ENCODE data around the gene EHHADH. TPM values are rescaled to one million over a fixed set of nuclear protein-coding genes. Genes with fewer than 3 reads are reported as not detected.

Gene EHHADH
- total and polyA plus RNA-seq, 9 of the 15 experiments (the other 6 are each of a cell fraction or from before 2014, with no cell fraction given): 3.6 to 6.4 (median 5.4) TPM

DNA sequence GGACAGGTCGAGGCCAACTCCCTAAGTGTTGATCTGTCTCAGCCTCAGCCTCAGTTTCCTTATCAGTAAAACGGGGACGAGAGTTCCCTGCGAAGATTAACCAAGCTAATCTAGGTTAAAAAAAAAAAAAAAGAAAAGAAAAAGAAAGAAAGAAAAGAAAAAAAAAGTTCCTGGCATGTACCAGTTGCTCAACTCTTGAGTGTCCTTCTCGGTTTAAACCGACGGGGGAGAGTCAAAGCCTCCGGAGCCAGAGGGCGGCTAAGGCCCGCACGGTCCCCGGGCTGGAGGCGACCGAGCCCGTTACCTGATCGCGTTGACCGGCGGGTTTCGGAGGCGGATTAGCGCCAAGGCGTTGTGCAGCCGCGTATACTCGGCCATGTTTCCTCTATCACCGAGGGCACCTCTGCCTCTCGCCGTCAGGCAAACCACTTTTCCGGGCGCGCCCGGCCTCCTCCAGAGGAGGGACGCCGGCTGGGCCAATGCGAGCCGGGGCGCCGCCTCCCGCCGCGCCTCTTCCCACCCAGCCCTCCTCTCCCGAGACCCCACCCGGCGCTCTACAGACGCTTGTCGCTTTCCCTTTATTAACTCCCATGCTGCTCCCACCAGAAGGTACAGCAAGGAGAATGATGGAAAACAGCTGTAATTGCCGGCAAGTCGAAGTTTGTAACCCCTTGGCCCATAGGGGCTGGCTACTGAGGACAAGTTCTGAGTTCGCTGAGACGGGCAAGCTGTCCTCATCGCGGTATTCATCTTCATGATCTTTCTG is at the start of gene EHHADH (continued):
- TF ChIP-seq ARID2 (IDR thresholded peaks at IDR 0.05): no peak
- TF ChIP-seq ZBTB7A (IDR thresholded peaks at IDR 0.05; ENCODE audit: borderline replicate concordance, control insufficient read depth, low read depth, low read length): peak; percentile 75; the same call in 1 of the 2 replicates
- no peak for TF ChIP-seq ZKSCAN1 (IDR thresholded peaks at IDR 0.05; ENCODE audit: low read depth, low read length)
- peak; percentile 25; the same call in 1 of the 2 replicates for TF ChIP-seq ATF7 (IDR thresholded peaks at IDR 0.05)
- TF ChIP-seq FIP1L1 (IDR thresholded peaks at IDR 0.05; ENCODE audit: low read depth, low read length, poor library complexity, severe bottlenecking): no peak
- no peak for TF ChIP-seq DACH1 (IDR thresholded peaks at IDR 0.05; ENCODE audit: partially characterized antibody)
- TF ChIP-seq RBBP5 (IDR thresholded peaks at IDR 0.05; ENCODE audit: borderline replicate concordance, insufficient read depth, low read length, poor library complexity, severe bottlenecking): peak; percentile 71
- no peak for TF ChIP-seq JUNB (CRISPR knock-in tag; conservative IDR thresholded peaks at IDR 0.05)
- no peak for TF ChIP-seq HCFC1 (IDR thresholded peaks at IDR 0.05; ENCODE audit: low read depth, low read length)
- TF ChIP-seq, protein P1, sequence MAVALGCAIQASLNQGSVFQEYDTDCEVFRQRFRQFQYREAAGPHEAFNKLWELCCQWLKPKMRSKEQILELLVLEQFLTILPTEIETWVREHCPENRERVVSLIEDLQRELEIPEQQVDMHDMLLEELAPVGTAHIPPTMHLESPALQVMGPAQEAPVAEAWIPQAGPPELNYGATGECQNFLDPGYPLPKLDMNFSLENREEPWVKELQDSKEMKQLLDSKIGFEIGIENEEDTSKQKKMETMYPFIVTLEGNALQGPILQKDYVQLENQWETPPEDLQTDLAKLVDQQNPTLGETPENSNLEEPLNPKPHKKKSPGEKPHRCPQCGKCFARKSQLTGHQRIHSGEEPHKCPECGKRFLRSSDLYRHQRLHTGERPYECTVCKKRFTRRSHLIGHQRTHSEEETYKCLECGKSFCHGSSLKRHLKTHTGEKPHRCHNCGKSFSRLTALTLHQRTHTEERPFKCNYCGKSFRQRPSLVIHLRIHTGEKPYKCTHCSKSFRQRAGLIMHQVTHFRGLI (CRISPR knock-in tag; IDR thresholded peaks at IDR 0.05): no peak
- no peak for TF ChIP-seq SP2 (IDR thresholded peaks at IDR 0.05; ENCODE audit: extremely low read depth, low read depth, low read length, poor library complexity, severe bottlenecking)
- peak; percentile 76 for TF ChIP-seq CXXC5 (CRISPR knock-in tag; IDR thresholded peaks at IDR 0.05)
- TF ChIP-seq TCF7 (IDR thresholded peaks at IDR 0.05; ENCODE audit: borderline replicate concordance): no peak
- TF ChIP-seq, protein P2, sequence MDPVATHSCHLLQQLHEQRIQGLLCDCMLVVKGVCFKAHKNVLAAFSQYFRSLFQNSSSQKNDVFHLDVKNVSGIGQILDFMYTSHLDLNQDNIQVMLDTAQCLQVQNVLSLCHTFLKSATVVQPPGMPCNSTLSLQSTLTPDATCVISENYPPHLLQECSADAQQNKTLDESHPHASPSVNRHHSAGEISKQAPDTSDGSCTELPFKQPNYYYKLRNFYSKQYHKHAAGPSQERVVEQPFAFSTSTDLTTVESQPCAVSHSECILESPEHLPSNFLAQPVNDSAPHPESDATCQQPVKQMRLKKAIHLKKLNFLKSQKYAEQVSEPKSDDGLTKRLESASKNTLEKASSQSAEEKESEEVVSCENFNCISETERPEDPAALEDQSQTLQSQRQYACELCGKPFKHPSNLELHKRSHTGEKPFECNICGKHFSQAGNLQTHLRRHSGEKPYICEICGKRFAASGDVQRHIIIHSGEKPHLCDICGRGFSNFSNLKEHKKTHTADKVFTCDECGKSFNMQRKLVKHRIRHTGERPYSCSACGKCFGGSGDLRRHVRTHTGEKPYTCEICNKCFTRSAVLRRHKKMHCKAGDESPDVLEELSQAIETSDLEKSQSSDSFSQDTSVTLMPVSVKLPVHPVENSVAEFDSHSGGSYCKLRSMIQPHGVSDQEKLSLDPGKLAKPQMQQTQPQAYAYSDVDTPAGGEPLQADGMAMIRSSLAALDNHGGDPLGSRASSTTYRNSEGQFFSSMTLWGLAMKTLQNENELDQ (CRISPR knock-in tag; IDR thresholded peaks at IDR 0.05; ENCODE audit: borderline replicate concordance): no peak
- TF ChIP-seq SMARCC2 (IDR thresholded peaks at IDR 0.05; ENCODE audit: low read depth): 0 out of 2 replicates have a peak, but pooled peaks have one; percentile 27
- no peak for TF ChIP-seq RBM17 (IDR thresholded peaks at IDR 0.05; ENCODE audit: borderline replicate concordance, low read depth, low read length)
- no peak for TF ChIP-seq SMARCE1 (IDR thresholded peaks at IDR 0.05)
- no peak for TF ChIP-seq SAFB (IDR thresholded peaks at IDR 0.05; ENCODE audit: borderline replicate concordance, low read depth, low read length)
- TF ChIP-seq, protein P3, sequence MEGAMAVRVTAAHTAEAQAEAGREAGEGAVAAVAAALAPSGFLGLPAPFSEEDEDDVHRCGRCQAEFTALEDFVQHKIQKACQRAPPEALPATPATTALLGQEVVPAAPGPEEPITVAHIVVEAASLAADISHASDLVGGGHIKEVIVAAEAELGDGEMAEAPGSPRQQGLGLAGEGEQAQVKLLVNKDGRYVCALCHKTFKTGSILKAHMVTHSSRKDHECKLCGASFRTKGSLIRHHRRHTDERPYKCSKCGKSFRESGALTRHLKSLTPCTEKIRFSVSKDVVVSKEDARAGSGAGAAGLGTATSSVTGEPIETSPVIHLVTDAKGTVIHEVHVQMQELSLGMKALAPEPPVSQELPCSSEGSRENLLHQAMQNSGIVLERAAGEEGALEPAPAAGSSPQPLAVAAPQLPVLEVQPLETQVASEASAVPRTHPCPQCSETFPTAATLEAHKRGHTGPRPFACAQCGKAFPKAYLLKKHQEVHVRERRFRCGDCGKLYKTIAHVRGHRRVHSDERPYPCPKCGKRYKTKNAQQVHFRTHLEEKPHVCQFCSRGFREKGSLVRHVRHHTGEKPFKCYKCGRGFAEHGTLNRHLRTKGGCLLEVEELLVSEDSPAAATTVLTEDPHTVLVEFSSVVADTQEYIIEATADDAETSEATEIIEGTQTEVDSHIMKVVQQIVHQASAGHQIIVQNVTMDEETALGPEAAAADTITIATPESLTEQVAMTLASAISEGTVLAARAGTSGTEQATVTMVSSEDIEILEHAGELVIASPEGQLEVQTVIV (CRISPR knock-in tag; IDR thresholded peaks at IDR 0.05; ENCODE audit: borderline replicate concordance): no peak

All from K562 (cell line).